Adipose tissue (tissue), 3 donors: ENCODE data around the gene SLX4IP. TPM values are rescaled to one million over a fixed set of nuclear protein-coding genes. Genes with fewer than 3 reads are reported as not detected.

ENCODE experiments used
- H3K27ac ChIP-seq: one replicate; pipeline ENCODE4 v1.5.1; 2013; ENCODE audit warnings: low read depth, low read length
- WGBS, 3 donors: extraction: QIAGEN DNeasy Blood & Tissue Kit; methylation state at CpG; one replicate each; pipeline ENCODE4 v1.1.7; 2013; 5-methylcytosine and 5-hydroxymethylcytosine counted together
- polyA plus RNA-seq, 3 donors: library from polyadenylated mRNA; stranded (reverse); fragments of 200-250 nt; gene quantifications; one replicate each; pipeline ENCODE4 v1.2.3, GENCODE V29; 2013
- donor health status: healthy with polysubstance abuse.
- donor health status: Bipolar disorder and iron deficiency.
- donor health status: healthy.

The SLX4IP gene
- polyA plus RNA-seq, 3 donors: 0.62 to 1.6 (median 1.1) TPM

DNA sequence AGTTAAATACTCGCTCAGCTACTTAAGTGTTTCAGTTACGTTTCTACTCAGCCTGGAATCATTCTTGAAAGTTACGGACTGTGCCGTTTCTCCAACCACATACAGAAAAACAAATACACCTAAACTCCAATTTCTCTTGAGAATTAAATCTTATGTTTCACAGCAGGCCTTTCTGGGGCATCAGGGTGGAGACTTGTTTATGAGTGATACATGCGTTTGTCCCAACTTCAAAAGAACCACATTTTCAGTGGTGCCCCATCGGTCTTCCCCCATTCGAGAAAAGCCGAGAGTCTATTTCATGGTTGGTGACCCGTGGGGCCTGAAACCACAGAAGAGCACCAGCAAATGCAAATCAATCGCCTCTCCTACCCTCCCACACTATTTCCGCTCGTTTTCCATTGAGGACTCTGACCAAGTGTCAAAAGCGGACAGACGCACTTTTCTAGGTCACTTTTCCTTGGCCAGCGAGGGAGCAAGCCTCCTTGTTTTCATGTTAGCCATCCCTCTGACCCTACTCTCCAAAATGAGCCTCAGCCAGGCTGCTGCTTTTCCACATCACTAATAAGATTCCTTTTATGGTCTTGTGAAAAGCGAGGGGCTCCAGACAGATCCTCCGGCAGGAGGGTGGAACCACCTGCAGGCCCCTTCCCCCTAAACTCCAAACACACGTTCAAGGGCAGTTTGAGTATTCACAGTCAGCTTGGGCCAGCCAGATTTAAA lies 235.6 kb downstream of the SLX4IP start:
- WGBS, 3 donors: 15 to 50% (median 41%) methylated on average over 18 of the region's 18 CpGs
- H3K27ac ChIP-seq: peak overlapping the region; percentile 47

DNA sequence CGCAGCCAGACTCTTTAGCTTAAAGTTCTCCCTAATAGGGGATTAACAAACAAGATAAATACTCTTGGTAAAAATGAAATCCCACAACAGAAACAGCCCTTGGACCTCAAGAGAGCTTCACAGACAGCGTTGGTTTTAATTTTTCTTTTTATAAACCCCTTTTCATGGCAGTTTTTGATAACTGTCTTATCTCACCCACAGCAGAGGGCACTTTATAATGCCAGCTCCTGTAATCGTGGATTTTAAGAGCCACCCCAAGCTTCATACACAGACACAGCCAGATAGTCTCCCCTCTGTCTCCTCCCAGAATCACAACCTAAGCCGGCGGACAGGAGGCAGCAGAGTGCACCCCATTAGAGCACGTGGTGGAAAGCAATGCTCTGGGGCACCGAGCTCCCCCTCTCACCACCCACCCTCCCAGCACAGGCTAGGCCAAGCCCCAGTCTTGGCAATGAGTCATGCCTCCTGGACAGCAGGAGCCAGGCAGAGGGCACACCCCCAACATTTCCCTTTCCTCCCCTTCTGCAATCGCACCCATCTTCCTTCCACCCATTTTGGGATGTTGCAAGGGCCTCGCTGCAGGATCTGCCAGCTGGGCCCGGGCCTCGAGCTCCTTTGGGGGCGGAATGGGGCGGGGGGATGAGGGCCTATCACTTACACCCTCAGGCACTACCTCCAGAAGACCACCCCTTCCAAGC lies 236.3 kb downstream of the SLX4IP start:
- H3K27ac ChIP-seq: peak overlapping the region; percentile 68
- 3 to 4% (median 3%) methylated on average over 13 of the region's 13 CpGs for WGBS, 3 donors

DNA sequence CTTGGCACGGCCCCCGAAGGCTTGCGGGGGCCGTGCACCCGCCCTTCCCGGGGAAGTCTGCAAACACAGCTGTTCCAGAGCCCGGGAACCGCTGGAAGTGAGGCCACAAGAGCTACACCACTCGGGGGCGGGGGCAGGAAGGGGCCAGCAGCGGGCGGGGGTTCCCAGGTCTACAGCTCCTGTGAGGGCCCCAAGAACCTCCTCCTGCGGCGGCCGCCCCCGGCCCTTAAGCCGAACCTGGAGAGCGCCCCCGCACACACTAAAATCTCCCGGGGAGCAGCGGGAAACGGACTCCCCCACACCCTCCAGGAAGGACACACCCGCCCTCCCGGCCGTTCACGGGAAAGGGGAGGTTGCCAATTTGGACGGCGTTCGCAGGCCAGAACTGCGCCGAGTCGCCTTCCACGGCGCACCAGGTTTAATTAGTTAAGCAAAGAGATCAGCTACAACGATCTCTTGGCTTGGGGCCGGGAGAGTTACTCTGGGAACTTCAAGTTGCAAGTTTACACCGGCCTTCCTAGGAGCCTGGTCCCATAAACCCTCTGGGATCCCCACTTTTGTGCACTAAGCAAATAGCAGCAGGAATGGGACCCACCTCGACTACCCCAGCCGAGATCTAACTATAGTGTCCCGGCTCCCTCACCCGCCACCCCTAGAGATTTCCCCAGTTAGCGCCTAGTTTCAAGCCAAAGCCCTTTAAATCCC lies 237.0 kb downstream of the SLX4IP start:
- peak overlapping the region; percentile 74 for H3K27ac ChIP-seq
- 0% methylated on average over 42 of the region's 42 CpGs for WGBS, 3 donors

DNA sequence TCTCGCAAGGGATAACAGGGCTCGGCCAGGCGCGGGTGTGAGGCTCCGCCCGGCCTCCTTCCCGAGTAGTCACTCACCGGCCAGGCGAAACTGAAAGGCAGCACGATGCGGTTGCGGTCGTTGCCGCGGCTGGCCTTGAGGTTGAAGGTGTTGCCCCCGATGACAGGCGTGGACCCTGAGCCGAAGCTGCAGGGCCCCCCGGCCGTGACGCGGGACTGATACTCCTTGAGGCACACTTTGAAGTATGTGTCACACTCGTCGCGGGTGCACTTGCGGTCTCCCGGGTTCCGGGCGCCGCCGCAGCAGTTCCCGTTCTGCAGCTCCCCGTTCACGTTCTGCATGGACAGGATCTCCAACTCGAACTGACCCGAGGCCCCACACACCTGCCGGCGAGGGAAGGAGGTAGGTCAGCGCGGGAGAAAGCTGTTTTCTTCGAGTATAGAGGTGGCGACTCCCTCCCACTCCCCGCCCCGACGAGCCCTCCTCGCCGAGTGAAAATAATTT lies 237.6 kb downstream of the SLX4IP start:
- 0 to 1% (median 0%) methylated on average over 47 of the region's 47 CpGs for WGBS, 3 donors
- H3K27ac ChIP-seq: peak overlapping the region; percentile 74

DNA sequence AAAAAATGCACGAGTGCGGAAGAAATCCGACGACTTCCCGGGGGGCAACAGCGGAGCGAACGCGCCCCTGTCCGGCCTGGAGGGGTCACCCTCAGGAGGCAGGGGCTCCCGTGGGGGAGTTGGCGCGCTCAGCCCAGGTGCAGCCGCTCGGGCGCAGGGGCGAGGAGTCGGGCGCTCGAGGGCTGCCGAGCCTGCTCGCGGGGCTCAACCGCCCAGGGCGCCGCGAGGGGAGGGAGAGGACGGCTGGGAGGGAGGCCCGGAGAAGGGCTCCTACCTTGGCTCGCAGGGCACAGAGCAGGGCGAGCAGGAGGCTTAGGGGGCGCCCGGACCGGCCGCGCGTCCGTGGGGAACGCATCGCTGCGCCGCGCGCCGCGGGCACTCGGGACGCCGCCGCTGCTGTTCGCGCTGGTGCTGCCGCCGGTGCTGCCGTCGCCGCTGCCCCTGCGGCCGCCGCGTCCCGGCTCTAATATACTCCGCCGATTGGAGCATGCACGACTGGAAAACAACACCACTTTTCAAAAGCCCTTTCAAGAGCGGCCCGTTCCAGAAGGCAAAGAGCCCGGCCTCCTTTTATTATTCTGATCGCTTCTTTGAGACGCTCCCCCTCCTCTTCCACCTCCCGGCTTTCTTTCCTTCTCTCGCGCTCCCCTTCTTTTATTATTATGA lies 238.2 kb downstream of the SLX4IP start:
- 0 to 1% (median 0%) methylated on average over 46 to 73 of the region's 73 CpGs for WGBS, 3 donors
- H3K27ac ChIP-seq: peak overlapping the region; percentile 74

DNA sequence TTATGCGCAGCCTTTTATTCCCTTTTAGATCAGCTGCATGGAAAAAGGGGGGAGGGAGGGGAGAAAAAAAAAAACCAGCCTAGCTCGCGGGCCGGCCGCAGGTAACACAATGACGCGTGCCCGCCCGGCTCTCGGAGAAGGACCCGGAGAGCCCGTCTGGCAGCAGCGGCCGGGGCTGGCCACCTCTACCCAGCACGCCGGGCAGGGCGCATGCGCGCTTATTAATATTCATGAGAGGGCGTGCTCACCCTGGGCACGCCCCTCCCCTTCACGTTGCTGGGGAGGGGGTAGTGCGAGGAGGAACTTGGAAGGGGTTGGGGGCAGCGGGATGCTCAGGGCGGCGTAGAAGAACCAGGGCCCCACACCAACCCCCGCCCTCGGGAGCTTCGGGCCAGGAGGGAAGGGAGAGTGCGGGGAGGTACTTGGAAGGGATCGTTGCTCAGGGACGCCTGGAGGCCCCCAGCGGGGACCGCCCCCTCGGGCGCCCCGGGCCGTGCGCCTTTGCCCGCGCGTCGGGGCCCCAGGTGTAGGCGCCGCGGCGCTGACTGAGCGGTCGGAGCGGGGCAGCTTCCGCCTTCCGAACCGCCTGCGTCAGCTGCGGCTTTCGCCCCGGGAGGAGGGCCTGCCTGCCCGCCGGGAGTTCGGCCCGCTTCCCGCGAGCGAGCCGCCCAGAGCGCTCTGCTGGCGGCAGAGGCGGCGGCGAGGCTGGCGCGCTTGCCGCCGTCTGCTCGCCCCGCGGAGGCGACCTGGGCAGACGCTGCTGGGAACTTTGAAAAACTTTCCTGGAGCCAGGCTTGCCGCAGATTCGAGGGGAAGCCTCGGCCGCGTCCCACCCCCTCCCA lies 239.0 kb downstream of the SLX4IP start, which contains the start of gene JAG1:
Gene JAG1 (minus strand): TSS at position 158 of the 842 bp plus-strand sequence. CDS start 469 bp downstream, outside the sequence.
- H3K27ac ChIP-seq: peak within 1 kb of the TSS; percentile 74
- 0 to 1% (median 0%) methylated on average over 80 to 84 of the region's 84 CpGs for WGBS, 3 donors

DNA sequence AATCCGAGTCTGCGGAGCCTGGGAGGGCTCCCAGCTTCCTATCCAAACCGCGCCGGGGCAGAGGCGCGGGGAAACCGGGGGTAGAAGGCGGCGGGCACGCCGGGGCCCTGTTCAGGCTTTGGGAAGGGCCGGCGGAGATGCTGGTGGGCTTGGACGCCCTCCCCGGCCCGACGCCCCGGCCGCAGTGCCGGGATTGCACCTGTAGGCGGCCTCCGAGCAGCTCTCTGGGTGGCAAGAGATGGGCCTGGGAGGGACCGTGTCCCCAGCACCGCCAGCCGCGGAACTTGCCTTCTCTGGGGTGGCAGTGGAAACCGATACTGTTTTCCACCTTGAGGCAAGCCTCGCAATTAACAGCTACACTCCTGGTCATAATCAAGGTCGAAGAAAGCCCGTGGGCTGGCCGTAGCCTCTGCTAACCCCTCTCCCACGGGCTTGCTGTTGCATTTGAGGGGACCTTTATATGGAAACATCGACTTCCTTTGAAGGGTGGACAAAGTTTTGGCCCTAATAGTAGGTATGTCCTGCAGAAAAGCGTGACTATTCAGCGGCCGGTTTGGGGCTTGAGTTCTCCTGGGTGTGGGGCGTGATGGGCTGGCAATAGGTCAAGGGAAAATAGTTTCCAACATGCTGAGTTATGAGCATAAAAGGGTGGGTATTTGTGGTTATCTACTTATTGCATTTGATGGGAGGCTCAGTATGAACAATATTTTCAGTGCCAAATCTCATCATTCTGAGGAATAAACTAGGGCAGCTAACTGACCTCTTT lies 239.8 kb downstream of the SLX4IP start:
- H3K27ac ChIP-seq: peak overlapping the region; percentile 73
- 1 to 3% (median 2%) methylated on average over 35 to 38 of the region's 38 CpGs for WGBS, 3 donors

DNA sequence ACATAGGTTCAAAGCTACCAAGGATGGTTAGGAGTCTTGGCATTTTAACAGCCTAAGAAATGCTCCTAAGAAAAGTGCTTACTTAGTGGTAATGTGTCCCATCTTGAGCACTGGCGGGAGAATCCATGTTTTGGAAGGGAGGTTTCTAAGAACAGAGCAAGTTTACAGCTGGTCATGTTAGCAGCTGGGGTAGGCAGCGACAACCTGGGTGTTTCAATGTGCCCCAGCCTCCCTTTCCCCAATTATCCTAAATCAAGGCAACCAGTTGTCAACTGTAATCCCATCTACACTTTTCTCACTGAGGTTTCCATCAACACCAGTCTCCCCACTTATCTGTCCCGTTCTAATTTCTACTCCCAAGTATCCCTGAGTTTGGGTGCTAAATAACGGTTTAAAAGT lies 240.3 kb downstream of the SLX4IP start:
- 88 to 94% (median 92%) methylated on average over 4 of the region's 4 CpGs for WGBS, 3 donors

DNA sequence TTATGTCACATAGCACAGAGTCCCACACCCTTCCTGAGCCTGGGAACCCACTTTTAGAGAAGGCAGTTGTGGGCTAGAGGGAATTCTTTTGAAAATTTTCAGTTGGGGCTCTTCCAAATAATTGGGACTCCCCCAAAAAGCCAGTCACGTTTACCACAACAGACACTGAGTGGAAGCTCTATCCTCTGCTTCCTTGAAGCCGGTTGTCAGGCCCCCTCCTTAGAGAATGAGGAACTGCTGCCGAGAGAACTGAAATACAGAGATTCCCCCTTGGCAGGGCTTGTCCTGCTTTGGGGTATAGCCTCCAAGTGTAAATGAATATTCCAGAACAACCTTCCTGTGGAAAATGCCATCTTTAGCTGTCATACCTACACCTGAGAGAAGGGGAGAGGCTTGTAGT lies 241.4 kb downstream of the SLX4IP start:
- WGBS, 3 donors: 42 to 78% (median 55%) methylated on average over 3 of the region's 3 CpGs
- H3K27ac ChIP-seq: no peak overlapping the region

More for the DNA sequence above, 240.3 kb downstream of the SLX4IP start:
- no peak overlapping the region for H3K27ac ChIP-seq

Other genes starting within 250 kb of the SLX4IP start
- gene SNAP25, start 216.5 kb upstream of the SLX4IP start, polyA plus RNA-seq: 10 to 100 TPM in 1 of 3 donors, 1 to 10 TPM in 1, under 1 TPM in 1; 0.46 to 10.1 (median 3.0) TPM
- gene MKKS, start 1.1 kb upstream of the SLX4IP start, polyA plus RNA-seq: 10 to 100 TPM in 2 of 3 donors, 1 to 10 TPM in 1; 7.4 to 12.8 (median 10.3) TPM
- 10 to 100 TPM; 11.9 to 39.6 (median 17.9) TPM for gene JAG1, start 238.7 kb downstream of the SLX4IP start, polyA plus RNA-seq